ENCODE results near the gene FAM120A. TPM values are rescaled to one million over a fixed set of nuclear protein-coding genes. Genes with fewer than 3 reads are reported as not detected.

FAM120A gene
- total RNA-seq, 1 experiment from 2014 or later: 53.3 TPM

GRCh38 chr9:93507768-93508167, 56.3 kb downstream of the FAM120A start:
- CTCF ChIA-PET: no interaction called here

GRCh38 chr9:93508207-93508606, 56.7 kb downstream of the FAM120A start:
- ChIA-PET CTCF (no interaction called here), POLR2A (no interaction called here)
- no peaks in the 10 kb centered on the region for H3K27me3 Mint-ChIP-seq (ENCODE audit: low read depth)
- H3K9me3 Mint-ChIP-seq: no peaks in the 10 kb centered on the region
- H3K27ac Mint-ChIP-seq: no peak overlapping the region
- H3K4me1 Mint-ChIP-seq: peaks cover 28% of the 10 kb centered on the region
- H3K4me3 Mint-ChIP-seq: no peak overlapping the region
- ATAC-seq (no peak), DNase-seq (ENCODE audit: low spot score) (no peak)
- H3K36me3 Mint-ChIP-seq: peaks cover 9% of the 10 kb centered on the region
- no peak for TF ChIP-seq USF2 (CRISPR knock-in tag; IDR thresholded peaks at IDR 0.05)
- TF ChIP-seq NR2C2 (CRISPR knock-in tag; IDR thresholded peaks at IDR 0.05): no peak
- no peak for TF ChIP-seq JAZF1 (CRISPR knock-in tag; IDR thresholded peaks at IDR 0.05)
- TF ChIP-seq, protein P1, sequence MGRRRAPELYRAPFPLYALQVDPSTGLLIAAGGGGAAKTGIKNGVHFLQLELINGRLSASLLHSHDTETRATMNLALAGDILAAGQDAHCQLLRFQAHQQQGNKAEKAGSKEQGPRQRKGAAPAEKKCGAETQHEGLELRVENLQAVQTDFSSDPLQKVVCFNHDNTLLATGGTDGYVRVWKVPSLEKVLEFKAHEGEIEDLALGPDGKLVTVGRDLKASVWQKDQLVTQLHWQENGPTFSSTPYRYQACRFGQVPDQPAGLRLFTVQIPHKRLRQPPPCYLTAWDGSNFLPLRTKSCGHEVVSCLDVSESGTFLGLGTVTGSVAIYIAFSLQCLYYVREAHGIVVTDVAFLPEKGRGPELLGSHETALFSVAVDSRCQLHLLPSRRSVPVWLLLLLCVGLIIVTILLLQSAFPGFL (CRISPR knock-in tag; IDR thresholded peaks at IDR 0.05; ENCODE audit: borderline replicate concordance): no peak
- no peak for TF ChIP-seq ZNF532 (CRISPR knock-in tag; IDR thresholded peaks at IDR 0.05; ENCODE audit: borderline replicate concordance)
- TF ChIP-seq MAX (CRISPR knock-in tag; IDR thresholded peaks at IDR 0.05): no peak
- no peak for TF ChIP-seq ZNF219 (CRISPR knock-in tag; IDR thresholded peaks at IDR 0.05; ENCODE audit: borderline replicate concordance)
- no peak for TF ChIP-seq PRDM15 (CRISPR knock-in tag; IDR thresholded peaks at IDR 0.05)
- no peak for TF ChIP-seq ZBTB43 (CRISPR knock-in tag; IDR thresholded peaks at IDR 0.05)
- TF ChIP-seq ZNF317 (CRISPR knock-in tag; IDR thresholded peaks at IDR 0.05; ENCODE audit: borderline replicate concordance, low read depth): no peak
- no peak for TF ChIP-seq ATF1 (CRISPR knock-in tag; IDR thresholded peaks at IDR 0.05)
- no peak for TF ChIP-seq FOXP1 (CRISPR knock-in tag; IDR thresholded peaks at IDR 0.05; ENCODE audit: borderline replicate concordance)
- no peak for TF ChIP-seq STAT6 (CRISPR knock-in tag; conservative IDR thresholded peaks at IDR 0.05; ENCODE audit: low read depth)

More at GRCh38 chr9:93507768-93508167, 56.3 kb downstream of the FAM120A start:
- POLR2A ChIA-PET: no interaction called here
- no peak for ATAC-seq
- H3K4me1 Mint-ChIP-seq: peaks cover 28% of the 10 kb centered on the region
- no peaks in the 10 kb centered on the region for H3K27me3 Mint-ChIP-seq (ENCODE audit: low read depth)
- DNase-seq (ENCODE audit: low spot score): no peak
- H3K4me3 Mint-ChIP-seq: no peak overlapping the region
- no peak overlapping the region for H3K27ac Mint-ChIP-seq
- no peaks in the 10 kb centered on the region for H3K9me3 Mint-ChIP-seq
- TF ChIP-seq ETV6 (CRISPR knock-in tag; IDR thresholded peaks at IDR 0.05) (no peak), FOXK1 (CRISPR knock-in tag; IDR thresholded peaks at IDR 0.05) (no peak), NFYB (CRISPR knock-in tag; conservative IDR thresholded peaks at IDR 0.05; ENCODE audit: low read depth) (no peak)
- peaks cover 13% of the 10 kb centered on the region for H3K36me3 Mint-ChIP-seq

All from WTC11 (cell line).